ENCODE measurements around the gene URB2. TPM values are rescaled to one million over a fixed set of nuclear protein-coding genes. Genes with fewer than 3 reads are reported as not detected.

The URB2 gene
- total RNA-seq, 2 experiments from 2014 or later, result 17.4 to 17.7 TPM

DNA sequence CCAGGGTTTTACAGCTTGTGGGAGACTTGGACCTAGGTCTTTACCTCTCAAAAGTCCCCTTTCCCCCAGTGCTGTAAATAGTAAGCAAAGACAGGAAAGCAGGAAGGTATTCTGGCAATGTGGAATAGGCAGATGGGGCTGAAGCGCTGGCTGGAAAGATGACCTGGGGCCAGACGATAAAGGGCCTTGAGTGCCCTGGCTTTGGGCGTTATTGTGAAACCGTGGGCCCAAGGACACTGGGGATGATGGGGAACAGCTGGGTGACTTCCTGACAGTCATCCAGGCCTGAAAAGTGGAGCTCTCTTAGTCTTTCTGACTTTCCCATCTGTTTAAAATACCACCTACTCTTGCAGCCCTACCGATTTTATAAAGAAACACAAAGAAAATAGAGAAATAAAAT is 16.3 kb downstream of the URB2 start:
- H3K36me3 Mint-ChIP-seq (ENCODE audit: low read depth), result peaks cover 39% of the 10 kb centered on the region
- H3K4me3 Mint-ChIP-seq, result no peak overlapping the region
- POLR2A ChIA-PET, result interaction anchor here (0.6 to 1.1 kb wide), 2 partner anchors 12 to 161 kb away, joined by 3 read pairs; no protein-coding TSS in a partner anchor
- H3K27me3 Mint-ChIP-seq, result no peaks in the 10 kb centered on the region
- intact Hi-C loops (cut with micrococcal nuclease), result no loop called here
- TF ChIP-seq, protein P1, sequence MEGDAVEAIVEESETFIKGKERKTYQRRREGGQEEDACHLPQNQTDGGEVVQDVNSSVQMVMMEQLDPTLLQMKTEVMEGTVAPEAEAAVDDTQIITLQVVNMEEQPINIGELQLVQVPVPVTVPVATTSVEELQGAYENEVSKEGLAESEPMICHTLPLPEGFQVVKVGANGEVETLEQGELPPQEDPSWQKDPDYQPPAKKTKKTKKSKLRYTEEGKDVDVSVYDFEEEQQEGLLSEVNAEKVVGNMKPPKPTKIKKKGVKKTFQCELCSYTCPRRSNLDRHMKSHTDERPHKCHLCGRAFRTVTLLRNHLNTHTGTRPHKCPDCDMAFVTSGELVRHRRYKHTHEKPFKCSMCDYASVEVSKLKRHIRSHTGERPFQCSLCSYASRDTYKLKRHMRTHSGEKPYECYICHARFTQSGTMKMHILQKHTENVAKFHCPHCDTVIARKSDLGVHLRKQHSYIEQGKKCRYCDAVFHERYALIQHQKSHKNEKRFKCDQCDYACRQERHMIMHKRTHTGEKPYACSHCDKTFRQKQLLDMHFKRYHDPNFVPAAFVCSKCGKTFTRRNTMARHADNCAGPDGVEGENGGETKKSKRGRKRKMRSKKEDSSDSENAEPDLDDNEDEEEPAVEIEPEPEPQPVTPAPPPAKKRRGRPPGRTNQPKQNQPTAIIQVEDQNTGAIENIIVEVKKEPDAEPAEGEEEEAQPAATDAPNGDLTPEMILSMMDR (IDR thresholded peaks at IDR 0.05), result no peak
- no peak for ATAC-seq
- DNase-seq, result no peak
- peaks cover 12% of the 10 kb centered on the region for H3K4me1 Mint-ChIP-seq (ENCODE audit: low read depth)
- no peak overlapping the region for H3K27ac Mint-ChIP-seq
- H3K9me3 Mint-ChIP-seq, result no peaks in the 10 kb centered on the region
- CTCF ChIA-PET, result no interaction called here

DNA sequence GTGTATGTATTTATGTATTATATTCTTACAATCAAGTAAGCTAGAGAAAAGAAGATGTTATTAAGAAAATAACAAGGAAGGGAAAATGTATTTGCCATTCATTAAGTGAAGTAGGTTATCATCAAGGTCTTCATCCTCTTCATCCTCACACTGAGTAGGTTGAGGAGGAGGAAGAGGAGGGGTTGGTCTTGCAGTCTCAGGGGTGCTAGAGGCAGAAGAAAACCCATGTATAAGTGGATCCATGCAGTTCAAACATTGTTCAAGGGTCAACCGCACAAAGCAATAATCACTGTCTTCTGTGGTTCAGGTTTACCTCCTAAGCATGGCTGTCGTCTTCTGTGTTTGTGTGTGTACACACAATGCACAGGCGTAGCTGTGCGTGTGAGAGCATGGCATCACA is 16.9 kb downstream of the URB2 start:
- Mint-ChIP-seq H3K36me3 (ENCODE audit: low read depth) (peaks cover 41% of the 10 kb centered on the region), H3K9me3 (no peaks in the 10 kb centered on the region), H3K4me3 (no peak overlapping the region), H3K4me1 (ENCODE audit: low read depth) (peaks cover 10% of the 10 kb centered on the region), H3K27ac (no peak overlapping the region), H3K27me3 (no peaks in the 10 kb centered on the region)
- DNase-seq (no peak), ATAC-seq (no peak)
- POLR2A ChIA-PET, result no interaction called here
- TF ChIP-seq, protein P1 (IDR thresholded peaks at IDR 0.05), result no peak
- intact Hi-C loops (cut with micrococcal nuclease), result no loop called here
- CTCF ChIA-PET, result no interaction called here

DNA sequence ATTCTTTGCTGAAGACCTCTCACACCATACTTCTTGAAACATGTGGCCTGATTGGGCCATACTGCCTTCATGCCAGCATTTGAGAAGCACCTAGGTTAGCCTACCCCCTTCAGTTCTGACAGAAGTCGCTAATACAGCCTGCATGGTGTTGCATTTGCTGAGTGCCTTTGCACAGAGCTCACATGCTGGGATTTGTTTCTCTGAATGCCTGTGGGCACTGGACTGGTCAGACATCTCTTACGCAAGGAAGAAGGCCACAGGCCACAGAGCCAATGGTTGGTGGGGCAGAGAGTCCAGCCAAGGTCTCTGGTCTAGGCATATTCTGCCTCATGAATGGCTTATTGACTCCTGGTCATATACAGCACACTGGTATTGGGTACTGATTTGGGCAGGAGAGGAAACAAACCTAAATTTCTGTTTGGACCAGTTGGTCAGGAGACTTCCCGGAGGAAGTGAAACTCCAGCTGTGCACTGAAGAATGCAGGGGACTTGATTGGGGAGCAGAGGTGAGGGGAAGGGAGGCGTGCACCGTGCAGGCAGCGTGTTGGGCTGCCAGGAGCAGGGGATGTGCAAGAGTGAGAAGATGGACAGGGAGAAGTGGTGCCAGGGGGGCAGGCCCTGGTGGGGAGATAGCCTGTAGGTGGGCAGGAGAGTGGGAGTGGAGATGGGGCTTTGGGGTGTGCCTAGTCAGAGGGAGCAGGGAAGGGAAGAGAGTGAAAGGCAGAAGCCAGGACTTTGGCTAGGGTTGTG is 18.1 kb downstream of the URB2 start:
- H3K27me3 Mint-ChIP-seq, result no peaks in the 10 kb centered on the region
- no peaks in the 10 kb centered on the region for H3K9me3 Mint-ChIP-seq
- H3K36me3 Mint-ChIP-seq (ENCODE audit: low read depth), result peaks cover 46% of the 10 kb centered on the region
- CTCF ChIA-PET, result no interaction called here
- H3K27ac Mint-ChIP-seq, result no peak overlapping the region
- ATAC-seq (no peak), DNase-seq (no peak)
- H3K4me3 Mint-ChIP-seq, result no peak overlapping the region
- POLR2A ChIA-PET, result no interaction called here
- intact Hi-C loops (cut with micrococcal nuclease), result no loop called here
- TF ChIP-seq, protein P1 (IDR thresholded peaks at IDR 0.05), result no peak
- H3K4me1 Mint-ChIP-seq (ENCODE audit: low read depth), result peaks cover 5% of the 10 kb centered on the region

DNA sequence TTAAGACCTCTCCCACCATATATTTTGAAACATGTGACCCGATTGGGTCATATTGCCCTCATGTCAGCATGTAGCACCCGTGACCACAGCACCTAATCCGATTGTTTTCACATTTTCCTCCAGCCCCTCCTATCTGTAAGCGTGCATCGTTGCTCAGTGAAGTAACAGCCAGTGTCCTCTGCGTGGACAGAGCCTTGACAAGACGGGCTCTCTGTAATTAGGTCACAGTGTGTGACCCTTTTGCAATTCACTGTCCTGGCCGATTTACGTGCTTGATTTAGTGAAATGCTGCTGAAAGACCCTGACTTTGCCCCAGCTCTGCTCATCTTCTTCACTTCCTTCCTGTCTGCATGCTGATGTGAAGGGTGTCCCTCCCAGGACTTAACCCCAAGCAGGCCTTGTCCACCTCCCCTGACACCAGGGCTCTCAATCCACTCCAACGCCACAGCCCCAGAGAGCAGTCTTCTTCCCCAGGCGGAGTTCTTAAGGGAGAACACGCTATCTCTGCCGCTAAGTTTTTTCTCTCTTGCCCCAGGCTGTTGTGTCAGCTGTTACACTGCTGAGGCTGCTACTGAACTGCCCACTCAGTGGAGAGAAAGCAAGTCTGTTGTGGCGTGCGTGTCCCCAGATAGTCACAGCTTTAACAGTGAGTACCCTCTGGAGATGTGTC is 19.4 kb downstream of the URB2 start:
- Mint-ChIP-seq H3K9me3 (no peaks in the 10 kb centered on the region), H3K36me3 (ENCODE audit: low read depth) (peaks cover 45% of the 10 kb centered on the region), H3K27me3 (no peaks in the 10 kb centered on the region), H3K27ac (no peak overlapping the region), H3K4me1 (ENCODE audit: low read depth) (peaks cover 4% of the 10 kb centered on the region), H3K4me3 (no peak overlapping the region)
- no peak for ATAC-seq
- DNase-seq, result no peak
- ChIA-PET POLR2A (interaction anchor here (0.6 kb wide), 1 partner anchor 237 kb away, joined by 3 read pairs; no protein-coding TSS in a partner anchor), CTCF (no interaction called here)
- TF ChIP-seq, protein P1 (IDR thresholded peaks at IDR 0.05), result no peak
- intact Hi-C loops (cut with micrococcal nuclease), result no loop called here

DNA sequence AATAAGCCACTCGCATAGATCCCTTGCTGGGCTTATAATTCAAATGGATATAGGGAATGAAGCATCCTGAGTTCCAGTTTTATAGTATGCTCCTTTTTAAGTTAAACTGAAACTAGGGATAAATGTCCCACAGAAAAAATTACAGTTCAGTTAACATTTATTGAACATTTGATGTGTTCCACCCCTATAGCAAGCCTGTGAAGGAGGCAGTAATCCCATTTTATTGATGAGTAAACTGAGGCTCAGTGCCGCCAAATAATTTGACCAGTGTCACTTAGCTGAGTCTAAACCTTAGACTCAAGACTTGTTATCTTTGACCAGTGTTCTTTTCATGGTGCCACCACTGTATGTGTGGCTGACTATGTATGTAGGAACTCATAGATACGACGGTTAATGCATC is 22.4 kb downstream of the URB2 start:
- ATAC-seq (no peak), DNase-seq (no peak)
- Mint-ChIP-seq H3K9me3 (no peaks in the 10 kb centered on the region), H3K4me1 (ENCODE audit: low read depth) (no peaks in the 10 kb centered on the region), H3K36me3 (ENCODE audit: low read depth) (peaks cover 48% of the 10 kb centered on the region), H3K27me3 (no peaks in the 10 kb centered on the region), H3K27ac (no peak overlapping the region), H3K4me3 (no peak overlapping the region)
- intact Hi-C loops (cut with micrococcal nuclease), result no loop called here
- POLR2A ChIA-PET, result interaction anchor here (1.9 kb wide), 1 partner anchor 24 kb away, joined by 5 read pairs; no protein-coding TSS in a partner anchor
- TF ChIP-seq, protein P1 (IDR thresholded peaks at IDR 0.05), result no peak
- CTCF ChIA-PET, result interaction anchor here (1.1 to 1.6 kb wide), 3 partner anchors 9 to 14 kb away, joined by 3 to 5 read pairs (median 4); no protein-coding TSS in a partner anchor

Data from activated CD8-positive, alpha-beta T cell treated with anti-CD3 and anti-CD28 coated beads for 36 hours (primary cell).